22Rv1 (cell line): Measurements from ENCODE around the gene OPRL1.

Experiments used
- CTCF ChIP-seq: fragments of 450-650 bp; IDR thresholded peaks from 2 replicates; pipeline ENCODE4 v1.5.1; 2017; ENCODE audit warnings: mild to moderate bottlenecking
- ZFX ChIP-seq: fragments of 450-650 bp; IDR thresholded peaks from 2 replicates; pipeline ENCODE4 v1.6.1; 2017; ENCODE audit warnings: antibody characterized with exemption, borderline replicate concordance

- TF ChIP-seq CTCF (no peak), ZFX (no peak)
Observed at GRCh38 chr20:64140956-64141355, 61.1 kb downstream of the OPRL1 start.
